SK-N-DZ (cell line): ENCODE measurements around the gene MNAT1.
"Not testable (repeated sequence)": the region's sequence is repeated elsewhere in the genome, so short reads cannot be mapped to it uniquely, and the experiment has no call there.

Experiments
- DNase-seq: peaks from one replicate; pipeline ENCODE4 v3.0.0-alpha.2; 2015; ENCODE audit warnings: low spot score

The MNAT1 gene

DNA sequence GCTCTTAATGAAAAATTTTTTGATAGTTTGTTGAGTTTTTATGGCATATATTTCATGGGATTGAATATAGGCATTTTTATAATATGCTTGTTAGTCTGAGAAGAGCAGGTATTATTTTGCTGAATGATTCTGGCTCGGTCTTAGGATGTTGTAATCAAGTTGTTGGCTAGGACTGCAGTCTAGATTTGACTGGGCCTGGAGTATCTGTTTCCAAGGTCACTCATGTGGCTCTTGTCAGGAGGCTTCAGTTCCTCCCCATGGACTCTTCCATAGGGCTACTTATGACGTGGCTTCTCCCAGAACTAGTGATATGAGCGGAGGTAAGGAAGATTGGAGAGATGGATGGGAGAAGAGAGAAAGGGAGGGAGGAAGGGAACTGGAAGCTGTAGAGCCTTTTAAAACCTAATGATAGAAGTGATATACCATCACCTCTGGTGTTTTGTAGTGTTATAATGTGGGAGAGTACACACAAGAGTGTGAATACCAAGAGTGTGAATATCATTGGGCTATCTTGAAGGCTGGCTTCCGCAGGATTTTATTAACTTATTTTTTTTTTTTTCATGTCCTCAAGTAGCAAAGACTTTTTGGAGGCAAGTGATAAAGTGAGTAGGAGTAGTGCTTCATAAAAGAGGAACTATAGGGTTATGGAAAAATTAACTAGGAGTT is 4.4 kb downstream of the MNAT1 start:
- no peak for DNase-seq

DNA sequence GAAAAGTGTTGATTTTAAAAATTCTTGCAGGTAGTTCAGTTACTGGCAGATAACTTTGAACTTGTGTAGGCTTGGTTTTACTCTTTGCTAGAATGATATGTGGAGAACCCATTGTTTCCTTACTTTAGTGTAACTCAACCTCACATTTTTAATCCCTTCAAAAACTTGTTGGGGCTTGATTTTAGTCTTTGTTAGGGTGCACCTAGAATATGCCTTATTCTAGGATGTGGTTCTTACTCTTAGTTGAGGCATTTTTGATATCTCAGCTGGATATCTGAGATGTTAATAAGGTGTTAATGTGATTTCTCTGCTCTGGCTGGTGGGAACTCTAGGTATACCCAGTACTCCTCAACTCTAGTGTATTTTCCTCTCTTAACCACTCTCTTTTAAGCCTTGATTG is 10.0 kb downstream of the MNAT1 start:
- DNase-seq, result no peak

DNA sequence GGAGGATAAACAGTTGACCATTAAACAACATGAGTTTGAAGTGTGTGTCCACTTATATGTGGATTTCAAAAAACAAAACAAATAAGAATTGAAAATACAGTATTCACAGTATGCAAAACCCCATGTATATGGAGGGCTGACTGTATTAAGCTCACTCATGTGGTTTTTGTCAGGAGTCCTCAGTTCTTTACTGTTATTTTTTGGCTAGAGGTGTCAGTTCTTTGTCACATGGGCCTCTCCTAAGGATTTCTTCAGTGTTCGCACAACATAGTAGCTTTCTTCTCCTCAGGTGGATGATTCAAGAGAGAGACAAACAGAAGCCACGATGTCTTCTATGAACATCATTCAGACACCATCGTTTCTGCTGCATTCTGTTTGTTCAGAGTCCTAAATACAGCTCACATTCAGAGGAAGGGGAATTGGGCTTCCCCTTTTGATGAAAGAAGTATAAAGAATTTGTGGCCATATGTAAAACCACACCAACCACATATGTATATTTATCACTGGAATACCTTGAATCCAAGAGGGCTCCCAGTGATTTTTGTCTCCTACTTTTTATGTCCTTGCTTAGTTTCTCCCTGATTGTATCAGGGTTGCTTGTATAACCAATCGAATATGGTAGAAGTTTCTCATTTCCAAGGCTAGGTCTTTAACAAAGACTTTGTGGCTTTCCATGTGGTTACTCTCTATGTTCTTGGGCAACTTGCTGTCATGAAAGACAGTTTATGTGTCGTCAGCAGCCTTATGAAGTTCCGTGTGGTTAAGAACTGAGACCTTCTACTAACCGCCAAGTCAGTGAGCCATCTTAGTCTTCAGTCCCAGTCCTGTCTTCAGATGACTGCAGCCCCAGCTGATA is 18.9 kb downstream of the MNAT1 start:
- DNase-seq, result no peak

DNA sequence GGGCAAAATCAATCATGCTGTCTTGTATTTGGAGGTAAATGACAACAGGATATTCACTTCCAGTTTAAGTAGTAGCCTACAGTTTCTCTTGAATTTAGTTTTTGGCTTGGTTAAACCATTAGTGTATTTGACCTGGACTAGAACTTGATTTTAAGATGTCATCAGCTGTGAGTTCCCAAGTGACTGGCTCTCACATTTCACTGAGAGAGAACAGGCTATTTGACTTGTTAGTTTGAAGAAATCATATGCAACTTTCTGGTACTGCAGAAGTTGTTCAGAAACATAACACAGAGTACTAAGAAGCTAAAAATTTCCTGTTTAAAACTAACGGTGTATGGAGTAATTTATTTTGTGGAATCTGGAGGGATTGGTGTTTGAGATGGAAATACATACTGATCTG is 22.3 kb downstream of the MNAT1 start:
- no peak for DNase-seq

DNA sequence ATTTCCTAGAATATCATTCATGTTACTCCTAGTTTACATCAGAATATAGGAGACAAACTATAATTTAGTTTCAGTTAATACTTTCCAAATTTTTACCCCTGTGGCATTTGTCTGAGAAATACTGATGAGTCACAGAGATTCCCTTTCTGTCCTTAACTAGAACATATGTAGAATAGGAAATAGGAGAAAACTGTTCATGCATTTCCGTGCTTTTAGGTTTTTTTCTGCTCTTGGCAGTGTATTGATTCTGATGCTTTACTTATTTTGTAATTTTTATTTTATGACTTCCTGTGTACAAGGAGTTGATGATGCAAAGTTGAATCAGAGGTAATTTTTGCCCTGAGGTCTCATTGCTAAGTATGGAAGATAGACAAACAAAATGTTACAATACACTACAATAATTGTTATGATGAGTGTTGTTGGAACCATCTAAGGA is 23.0 kb downstream of the MNAT1 start:
- no peak for DNase-seq

DNA sequence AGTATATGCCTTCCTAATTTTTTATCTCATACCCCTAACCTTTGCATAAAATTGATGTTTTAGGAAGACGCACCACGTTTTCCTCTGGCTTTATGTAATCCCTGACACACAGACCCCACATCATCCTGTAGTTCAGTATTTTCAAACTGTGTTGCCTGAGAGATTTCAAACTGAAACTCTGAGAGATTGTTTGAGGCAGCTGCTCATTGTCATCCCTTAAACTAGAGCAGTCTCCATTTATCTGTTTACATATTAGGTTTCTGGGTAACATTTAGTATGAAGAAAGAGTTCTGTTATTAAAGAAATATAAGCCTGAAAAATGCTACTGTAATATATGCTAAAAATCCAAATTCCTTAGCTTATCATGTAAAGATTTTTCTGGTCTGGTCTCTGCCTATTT is 24.3 kb downstream of the MNAT1 start:
- no peak for DNase-seq

DNA sequence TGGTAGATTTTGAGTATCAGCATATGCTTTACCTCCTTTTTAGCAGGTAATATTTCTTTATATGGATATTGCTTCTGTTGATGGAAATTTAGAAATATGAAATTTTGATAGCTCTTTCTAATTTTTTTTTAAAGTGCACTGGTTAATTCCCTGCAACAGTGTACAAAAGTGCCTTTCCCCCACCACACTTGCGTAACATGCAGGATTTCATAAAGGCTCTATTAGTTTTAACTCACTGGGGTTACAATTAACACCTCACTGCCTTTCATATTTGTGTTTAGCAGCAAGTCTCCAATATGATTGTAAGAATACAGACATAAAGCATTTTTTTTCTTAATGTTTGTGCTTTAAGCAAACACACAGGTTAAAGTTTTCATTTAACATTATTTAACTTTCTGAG is 25.6 kb downstream of the MNAT1 start:
- no peak for DNase-seq

DNA sequence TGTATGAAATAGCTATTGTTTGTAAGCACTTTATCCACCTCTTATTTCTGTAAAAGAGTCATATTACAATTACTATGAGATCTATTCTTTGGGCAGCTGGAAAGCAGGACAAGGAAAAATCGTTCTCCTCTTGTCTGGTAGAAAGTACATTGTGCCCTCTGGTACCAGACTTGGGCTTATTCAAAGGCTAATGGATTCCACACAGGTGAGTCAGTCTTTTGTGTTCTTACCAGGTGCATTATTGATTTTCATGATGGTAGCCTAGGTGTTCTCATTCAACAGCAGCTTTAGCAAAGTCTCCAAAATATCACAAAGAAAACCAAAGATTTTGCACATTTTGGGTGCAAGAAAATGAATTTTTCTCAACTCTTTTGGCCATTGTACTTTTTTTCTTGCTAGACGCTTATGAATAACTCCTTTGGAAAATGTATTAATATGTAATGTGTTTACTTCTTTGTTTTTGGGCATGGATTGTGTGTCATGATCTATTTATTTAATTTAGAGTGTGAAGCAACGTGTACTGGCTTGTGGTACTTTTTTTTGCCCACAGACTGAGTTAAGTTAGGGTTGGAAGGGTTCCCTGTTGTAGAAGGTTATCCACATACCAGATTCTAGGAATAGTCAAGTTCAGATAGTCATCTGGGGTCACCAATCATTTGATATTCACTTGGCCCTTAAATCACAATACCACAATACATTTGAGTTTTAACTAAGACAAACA is 26.2 kb downstream of the MNAT1 start:
- no peak for DNase-seq

DNA sequence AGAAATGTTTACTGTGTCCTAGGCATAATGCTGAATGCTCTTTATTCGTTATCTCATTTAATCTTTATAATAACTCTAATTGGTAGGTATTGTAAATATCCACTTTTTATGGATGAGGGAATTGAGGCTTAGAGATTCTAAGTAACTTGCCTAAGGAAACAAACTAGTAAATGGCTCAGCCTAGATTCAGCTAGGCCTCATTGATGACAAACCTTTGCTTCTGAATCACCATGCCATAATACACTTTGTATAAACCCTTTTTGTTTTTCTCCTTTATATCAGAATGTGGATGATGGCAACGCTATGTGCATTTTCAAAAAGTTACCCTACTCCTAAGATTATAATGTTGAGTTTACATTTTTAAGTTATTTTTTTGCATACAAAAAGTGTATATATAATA is 34.0 kb downstream of the MNAT1 start:
- no peak for DNase-seq

DNA sequence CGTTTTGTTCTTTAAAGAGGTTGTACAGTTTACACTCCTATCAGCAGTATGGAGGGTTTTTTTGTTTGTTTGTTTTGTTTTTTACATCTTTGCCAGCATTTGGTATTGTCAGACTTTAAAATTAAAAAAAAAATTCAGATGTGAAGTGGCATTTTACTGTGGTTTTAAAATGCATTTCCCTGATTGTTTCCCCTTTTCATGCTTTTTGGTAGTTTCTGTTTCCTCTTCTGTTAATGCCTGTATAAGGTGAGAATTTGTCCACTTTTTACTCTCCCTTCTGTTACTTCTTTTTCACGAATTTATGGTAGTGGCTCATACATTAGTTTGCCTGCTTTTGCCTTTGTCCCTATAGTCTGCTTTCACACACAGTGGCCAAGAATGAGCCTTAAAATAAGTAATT is 36.6 kb downstream of the MNAT1 start:
- no peak for DNase-seq

DNA sequence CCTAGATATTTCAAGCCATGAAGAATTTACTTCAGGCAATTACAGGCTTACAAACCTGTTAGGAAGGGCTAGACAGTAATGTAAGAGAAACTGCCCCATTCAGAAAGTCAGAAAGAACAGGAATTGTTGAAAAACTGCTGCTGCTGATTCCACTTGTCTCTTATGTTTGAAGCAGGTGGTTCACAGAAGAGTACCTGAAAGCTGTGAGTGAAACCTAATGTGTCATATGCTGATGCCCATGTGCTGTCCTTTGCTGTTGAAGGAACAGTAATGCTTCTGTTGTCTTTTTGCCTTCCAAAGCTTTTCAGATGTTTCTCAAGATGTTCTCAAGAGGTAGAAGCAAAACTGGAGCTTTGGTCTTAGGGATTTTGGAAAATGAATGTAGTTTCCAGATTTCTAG is 39.0 kb downstream of the MNAT1 start:
- no peak for DNase-seq

DNA sequence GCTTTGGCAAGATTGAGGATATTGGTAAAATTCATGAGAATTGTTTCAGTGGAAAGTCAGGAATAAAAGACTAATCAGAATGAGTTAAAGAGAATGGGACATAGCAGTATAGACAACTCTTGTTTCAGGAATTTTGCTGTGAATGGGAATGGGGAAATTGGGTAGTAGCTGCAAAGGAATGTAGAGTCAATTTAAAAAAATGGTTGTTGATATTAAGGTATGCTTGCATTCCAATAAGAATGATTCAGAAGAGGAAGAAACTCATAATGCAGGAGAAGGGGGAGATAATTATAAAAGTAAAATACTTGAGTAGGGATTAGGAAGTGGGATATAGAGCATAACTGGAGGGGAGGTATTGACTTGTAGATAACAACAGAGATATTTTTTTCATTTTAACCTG is 40.7 kb downstream of the MNAT1 start:
- DNase-seq, result no peak

DNA sequence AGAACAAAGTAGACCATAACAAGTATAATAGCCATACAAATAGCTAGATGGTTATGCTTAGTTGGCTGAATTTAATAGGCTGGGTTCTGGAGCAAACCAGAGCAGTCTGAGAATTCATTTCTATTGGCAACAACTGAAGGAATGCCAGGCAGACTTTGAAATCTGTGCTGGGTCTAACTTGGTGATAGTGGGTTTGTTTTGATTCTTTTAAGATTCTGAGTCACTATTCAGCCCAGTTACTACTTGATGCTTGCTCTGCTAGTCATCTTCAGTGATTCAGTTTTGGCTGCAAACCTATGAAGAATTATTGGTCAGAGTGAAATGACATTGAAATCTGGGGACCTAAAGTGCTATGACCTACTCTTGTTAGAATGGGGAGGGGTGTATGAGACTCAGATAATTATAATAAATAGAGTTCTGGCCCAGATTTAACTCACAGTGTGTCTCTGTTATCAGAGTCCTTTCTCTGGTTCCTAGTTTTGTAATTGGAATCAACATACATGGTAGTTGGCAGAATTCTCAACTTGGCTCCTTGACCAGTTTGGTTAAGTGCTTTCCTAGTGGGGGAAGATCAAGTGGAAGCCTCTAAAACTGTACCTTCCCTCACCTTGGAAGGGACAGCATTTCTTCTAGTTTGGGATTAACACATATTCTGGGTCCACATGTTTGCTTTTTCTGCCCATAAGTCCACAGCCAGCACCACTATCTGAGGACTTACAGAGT is 43.5 kb downstream of the MNAT1 start:
- no peak for DNase-seq

DNA sequence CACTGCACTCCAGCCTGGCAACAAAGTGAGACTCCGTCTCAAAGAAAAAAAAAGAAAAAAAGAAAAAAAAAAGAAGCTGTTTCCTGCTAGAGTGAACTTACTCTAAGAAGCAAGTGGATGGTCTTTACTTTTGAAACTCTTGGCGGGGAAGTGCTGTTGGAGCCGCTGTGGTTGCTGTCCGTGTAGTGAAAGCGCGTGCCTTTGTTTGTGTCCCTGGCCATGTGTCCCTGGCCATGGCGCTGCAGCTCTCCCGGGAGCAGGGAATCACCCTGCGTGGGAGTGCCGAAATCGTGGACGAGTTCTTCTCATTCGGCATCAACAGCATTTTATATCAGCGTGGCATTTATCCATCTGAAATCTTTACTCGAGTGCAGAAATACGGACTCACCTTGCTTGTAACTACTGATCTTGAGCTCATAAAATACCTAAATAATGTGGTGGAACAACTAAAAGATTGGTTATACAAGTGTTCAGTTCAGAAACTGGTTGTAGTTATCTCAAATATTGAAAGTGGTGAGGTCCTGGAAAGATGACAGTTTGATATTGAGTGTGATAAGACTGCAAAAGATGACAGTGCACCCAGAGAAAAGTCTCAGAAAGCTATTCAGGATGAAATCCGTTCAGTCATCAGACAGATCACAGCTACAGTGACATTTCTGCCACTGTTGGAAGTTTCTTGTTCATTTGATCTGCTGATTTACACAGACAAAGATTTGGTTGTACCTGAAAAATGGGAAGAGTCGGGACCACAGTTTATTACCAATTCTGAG is 45.4 kb downstream of the MNAT1 start:
- not testable (repeated sequence) for DNase-seq

DNA sequence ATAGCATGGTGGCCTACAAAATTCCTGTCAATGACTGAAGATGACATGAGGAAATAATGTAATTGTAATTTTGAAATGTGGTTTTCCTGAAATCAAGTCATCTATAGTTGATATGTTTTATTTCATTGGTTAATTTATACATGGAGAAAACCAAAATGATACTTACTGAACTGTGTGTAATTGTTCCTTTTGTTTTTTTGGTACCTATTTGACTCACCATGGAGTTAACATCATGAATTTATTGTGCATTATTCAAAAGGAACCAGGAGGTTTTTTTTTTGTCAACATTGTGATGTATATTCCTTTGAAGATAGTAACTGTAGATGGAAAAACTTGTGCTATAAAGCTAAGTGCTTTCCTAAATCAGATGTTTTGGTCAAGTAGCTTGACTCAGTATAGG is 46.0 kb downstream of the MNAT1 start:
- DNase-seq, result not testable (repeated sequence)

DNA sequence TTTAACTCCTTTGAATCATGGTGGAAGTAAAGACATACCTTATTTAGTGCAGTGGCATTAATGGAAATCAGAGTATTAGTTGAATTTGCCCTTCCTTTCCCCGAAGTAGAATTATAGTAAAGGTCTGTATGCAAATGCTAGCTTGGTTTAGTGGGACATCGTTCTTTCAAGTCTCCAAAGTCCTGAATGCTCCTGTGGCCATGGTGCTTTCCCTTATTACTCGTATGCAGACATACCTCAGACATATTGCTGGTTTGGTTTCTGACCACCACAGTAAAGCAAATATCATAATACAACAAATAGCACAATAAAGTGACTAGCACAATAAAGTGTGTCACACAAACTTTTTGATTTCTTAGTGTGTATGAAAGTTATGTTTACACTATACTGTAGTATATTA is 52.3 kb downstream of the MNAT1 start:
- no peak for DNase-seq

DNA sequence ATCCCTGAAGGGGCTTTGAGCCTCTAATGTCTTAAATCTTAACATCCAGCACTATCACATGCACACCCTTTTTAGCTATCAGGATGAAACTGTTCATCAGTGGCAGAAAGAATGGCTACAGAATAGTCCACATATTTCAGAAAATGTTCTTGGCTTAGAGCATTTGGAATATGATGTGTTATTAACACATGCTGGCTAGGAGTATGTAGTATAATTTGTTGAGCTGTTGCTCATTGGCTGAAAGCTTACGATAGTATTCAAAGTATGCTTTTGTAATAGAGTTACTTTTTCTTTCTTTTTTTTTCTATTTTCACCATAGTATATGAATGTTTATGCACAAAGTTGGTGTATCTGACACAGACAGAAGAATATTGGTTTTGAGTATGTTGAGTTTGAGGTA is 55.1 kb downstream of the MNAT1 start:
- DNase-seq, result no peak

DNA sequence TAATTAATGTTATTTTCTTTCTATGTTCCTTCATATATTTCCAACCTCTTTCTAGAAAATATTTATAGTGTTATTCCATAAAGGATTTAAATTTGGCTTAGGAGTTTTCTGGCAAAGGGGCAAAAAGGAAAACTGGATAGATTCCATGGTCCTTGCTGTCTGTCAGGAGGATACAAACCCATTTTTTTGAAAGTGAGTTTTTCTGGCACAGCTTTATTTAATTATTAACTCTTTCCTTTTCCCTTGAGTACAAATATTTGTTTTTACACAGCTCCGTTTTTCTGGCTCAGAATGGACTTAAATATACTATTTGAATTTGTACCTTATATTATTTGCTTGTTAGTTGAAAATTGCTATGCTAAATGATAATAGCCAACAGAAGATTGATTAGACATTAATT is 56.3 kb downstream of the MNAT1 start:
- no peak for DNase-seq

DNA sequence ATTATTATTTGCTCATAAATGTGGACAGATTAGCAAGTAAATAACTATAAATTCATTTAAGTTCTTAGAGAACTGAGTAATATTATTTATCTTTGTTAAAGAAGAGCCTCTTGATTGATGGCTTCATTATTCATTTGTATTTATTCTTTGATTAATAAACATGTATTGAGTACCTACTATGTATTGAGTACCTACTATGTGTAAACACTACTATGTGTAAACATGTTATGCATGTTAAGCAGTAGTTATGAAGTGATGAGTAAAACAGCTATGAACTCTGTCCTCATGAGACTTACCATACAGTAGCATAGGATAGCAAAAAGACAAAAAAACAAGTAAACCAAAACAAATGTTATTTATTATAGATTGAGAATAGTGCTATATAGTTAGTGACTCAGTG is 61.9 kb downstream of the MNAT1 start:
- no peak for DNase-seq

DNA sequence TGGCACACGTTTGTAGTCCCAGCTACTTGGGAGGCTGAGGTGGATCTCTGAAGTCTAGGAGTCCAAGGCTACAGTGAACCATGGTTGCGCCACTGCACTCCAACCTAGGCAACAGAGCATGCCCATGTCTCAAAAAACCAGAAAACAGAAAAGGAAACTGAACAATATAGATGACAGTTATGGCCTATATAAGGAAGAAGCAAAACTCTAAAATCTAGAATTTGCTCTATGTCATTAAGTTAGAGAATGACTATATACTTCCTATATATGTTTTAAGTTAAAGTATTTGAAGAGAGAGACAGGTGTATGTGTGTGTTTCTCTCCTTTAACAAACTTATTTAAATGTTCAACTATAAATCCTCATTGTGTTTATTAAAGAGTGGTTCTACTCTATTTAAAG is 65.8 kb downstream of the MNAT1 start:
- DNase-seq, result no peak

DNA sequence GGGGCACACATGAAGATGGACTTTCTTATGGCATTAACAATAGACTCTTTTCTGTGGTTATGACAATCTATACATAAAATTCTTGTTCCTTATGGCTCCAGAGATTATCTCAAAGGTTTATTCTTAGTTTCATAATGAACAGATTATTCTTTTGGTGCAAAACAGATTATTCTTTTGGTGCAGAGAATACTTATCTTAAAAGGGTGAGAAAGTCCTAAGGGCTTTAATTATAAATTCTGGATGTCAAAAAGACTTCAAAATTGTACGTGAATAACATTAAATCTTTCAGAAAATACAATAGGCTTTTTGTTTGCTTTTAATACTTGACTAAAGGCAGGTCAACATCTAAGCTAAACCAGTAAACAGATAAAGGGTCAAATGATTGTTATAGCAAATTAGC is 69.3 kb downstream of the MNAT1 start:
- DNase-seq, result no peak
